ENCODE results near the gene TRPC4AP. TPM values are rescaled to one million over a fixed set of nuclear protein-coding genes. Genes with fewer than 3 reads are reported as not detected.

TRPC4AP gene
- total and polyA plus RNA-seq, 11 donors, result 21.2 to 51.8 (median 38.6) TPM

- WGBS, 4 donors, result 52 to 58% (median 54%) methylated on average over 5 of the region's 5 CpGs
- DNase-seq (no peak), ATAC-seq (peak; percentile 51 to 88 (median 78))
- TF ChIP-seq POLR2A (IDR thresholded peaks at IDR 0.05) (no peak), CTCF (IDR thresholded peaks at IDR 0.05) (no peak)
- H3K27me3 ChIP-seq, result no peaks in the 10 kb centered on the region
- intact Hi-C loops (cut with DNase I), result no loop called here
- H3K4me3 ChIP-seq, result no peak overlapping the region
- peak overlapping the region in 10 of 12 donors; percentile 1 to 77 (median 30) for H3K27ac ChIP-seq
- H3K4me1 ChIP-seq, result peaks cover 0 to 30% (median 3%) of the 10 kb centered on the region in 12 donors
- no peaks in the 10 kb centered on the region for H3K9me3 ChIP-seq
- peaks cover 0 to 91% (median 72%) of the 10 kb centered on the region in 9 donors for H3K36me3 ChIP-seq
Observed at GRCh38 chr20:35049776-35050352, 42.7 kb downstream of the TRPC4AP start.

DNA sequence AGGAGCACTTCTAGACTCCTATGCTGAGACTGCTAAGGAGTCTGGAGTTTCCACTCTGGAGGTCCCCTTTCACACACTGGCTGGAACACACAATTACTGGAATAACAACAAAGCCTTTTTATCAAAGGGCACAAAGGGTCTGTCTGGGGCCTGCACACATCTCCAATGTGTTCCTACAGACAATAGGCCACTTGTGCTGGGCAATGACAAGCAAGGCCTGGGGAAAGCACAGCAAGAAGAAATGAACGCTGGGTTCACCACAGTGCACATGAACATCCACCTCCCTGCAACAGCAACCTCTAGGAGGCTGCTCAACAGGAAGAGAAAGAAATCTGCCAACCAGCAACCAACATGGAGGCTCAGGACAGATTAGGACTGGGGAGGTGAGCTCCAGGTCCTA is 43.9 kb downstream of the TRPC4AP start:
- Histone ChIP-seq H3K4me1 (peaks cover 0 to 23% (median 0%) of the 10 kb centered on the region in 12 donors), H3K27ac (no peak overlapping the region), H3K36me3 (peaks cover 0 to 91% (median 72%) of the 10 kb centered on the region in 9 donors), H3K9me3 (no peaks in the 10 kb centered on the region), H3K27me3 (no peaks in the 10 kb centered on the region), H3K4me3 (no peak overlapping the region)
- intact Hi-C loops (cut with DNase I), result no loop called here
- WGBS, 4 donors, result 83 to 100% (median 94%) methylated on average over 1 of the region's 1 CpG
- no peak for TF ChIP-seq POLR2A (IDR thresholded peaks at IDR 0.05)
- no peak for TF ChIP-seq CTCF (IDR thresholded peaks at IDR 0.05)
- DNase-seq, result no peak
- no peak for ATAC-seq

DNA sequence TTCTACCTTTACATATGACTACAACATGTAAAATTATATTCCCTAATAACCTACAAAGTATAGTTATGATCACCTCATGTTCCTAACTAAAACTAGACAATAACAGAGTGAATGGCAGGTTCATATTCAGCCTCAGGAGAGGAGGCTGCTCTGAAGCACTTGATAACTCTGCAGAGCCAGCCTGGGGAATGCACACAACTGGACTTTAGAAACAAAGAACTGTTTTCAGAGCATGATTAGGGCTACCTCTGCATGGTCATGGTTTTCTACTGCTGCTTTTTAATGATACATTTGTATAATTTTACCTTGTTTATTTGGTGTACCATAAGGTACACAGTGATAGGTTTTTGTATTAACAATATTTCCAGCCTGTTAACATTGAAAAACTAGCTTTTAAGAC is 50.3 kb downstream of the TRPC4AP start:
- no peak for ATAC-seq
- intact Hi-C loops (cut with DNase I), result no loop called here
- peaks cover 1 to 96% (median 80%) of the 10 kb centered on the region in 9 donors for H3K36me3 ChIP-seq

GRCh38 chr20:35040646-35041045 is 52.0 kb downstream of the TRPC4AP start:
- H3K4me1 ChIP-seq, result peaks cover 0 to 14% (median 0%) of the 10 kb centered on the region in 12 donors
- H3K36me3 ChIP-seq, result peaks cover 0 to 95% (median 79%) of the 10 kb centered on the region in 9 donors
- no peak overlapping the region for H3K27ac ChIP-seq
- no peak for DNase-seq
- no peak for TF ChIP-seq CTCF (IDR thresholded peaks at IDR 0.05)
- TF ChIP-seq POLR2A (IDR thresholded peaks at IDR 0.05), result no peak
- no peak for ATAC-seq
- 88 to 90% (median 89%) methylated on average over 6 of the region's 6 CpGs for WGBS, 4 donors
- no peak overlapping the region for H3K4me3 ChIP-seq
- intact Hi-C loops (cut with DNase I), result no loop called here
- no peaks in the 10 kb centered on the region for H3K27me3 ChIP-seq
- H3K9me3 ChIP-seq, result no peaks in the 10 kb centered on the region

More for the DNA sequence above, 50.3 kb downstream of the TRPC4AP start:
- TF ChIP-seq CTCF (IDR thresholded peaks at IDR 0.05) (no peak), POLR2A (IDR thresholded peaks at IDR 0.05) (no peak)
- Histone ChIP-seq H3K4me1 (peaks cover 0 to 14% (median 0%) of the 10 kb centered on the region in 12 donors), H3K9me3 (no peaks in the 10 kb centered on the region), H3K27me3 (no peaks in the 10 kb centered on the region), H3K4me3 (no peak overlapping the region), H3K27ac (no peak overlapping the region)
- DNase-seq, result no peak
